IMR-90 (cell line): ENCODE data around the gene CAMTA1. TPM values are rescaled to one million over a fixed set of nuclear protein-coding genes. Genes with fewer than 3 reads are reported as not detected.

Source experiments
- ATAC-seq: fragments of 200-7000 bp; cut with Tn5 transposase; 2 replicates; pipeline ENCODE4 v1.9.1; 2020; ENCODE audit warnings: low read depth, mild to moderate bottlenecking, moderate library complexity
- BruUV-seq: library from RNA; stranded (reverse); fragments of 400-500 nt; replicated peaks from 2 replicates; lab custom pipeline; 2021; lab: Mats Ljungman, UMichigan
- CTCF ChIA-PET: fragments of 300-600 bp; formaldehyde crosslinking; extraction: SDS; loops from one replicate; lab custom pipeline; 2021; ENCODE audit warnings: antibody characterized with exemption; lab: Yijun Ruan, JAX
- POLR2A ChIA-PET: fragments of 300-600 bp; sonication (Branson Sonifier 250); formaldehyde crosslinking; loops from one replicate; lab custom pipeline; 2022; ENCODE audit warnings: antibody characterized with exemption; ENCODE audit not compliant: unreplicated experiment; lab: Charles Lee
- DNase-seq: peaks from one replicate; pipeline ENCODE4 v3.0.0; 2013
- H2AFZ ChIP-seq: replicated peaks from 2 replicates; pipeline ENCODE3; 2013; ENCODE audit warnings: low read length, mild to moderate bottlenecking; ENCODE audit not compliant: poor library complexity
- H2AK5ac ChIP-seq: 2 replicates; pipeline ENCODE4 v1.6.1; 2013; ENCODE audit warnings: low read depth, low read length, inconsistent platforms
- H2AK9ac ChIP-seq: replicated peaks from 2 replicates; pipeline ENCODE3; 2013; ENCODE audit warnings: mild to moderate bottlenecking, low read depth, low read length, moderate library complexity; ENCODE audit not compliant: poor library complexity
- H2BK120ac ChIP-seq: 2 replicates; pipeline ENCODE4 v1.6.1; 2013; ENCODE audit warnings: low read depth, low read length, inconsistent platforms
- H2BK15ac ChIP-seq: 3 replicates; pipeline ENCODE4 v1.6.1; 2013; ENCODE audit warnings: low read depth, low read length, inconsistent platforms
- H2BK20ac ChIP-seq: 2 replicates; pipeline ENCODE4 v1.6.1; 2013; ENCODE audit warnings: low read depth, mild to moderate bottlenecking, inconsistent platforms, low read length, moderate library complexity
- H2BK5ac ChIP-seq: 2 replicates; pipeline ENCODE4 v1.6.1; 2013; ENCODE audit warnings: mild to moderate bottlenecking, low read depth, low read length, inconsistent platforms; ENCODE audit not compliant: poor library complexity, severe bottlenecking
- H3K14ac ChIP-seq: replicated peaks from 2 replicates; pipeline ENCODE4 v1.6.1; 2013; ENCODE audit warnings: low read depth, low read length, inconsistent platforms
- H3K18ac ChIP-seq: 2 replicates; pipeline ENCODE4 v1.6.1; 2013; ENCODE audit warnings: low read depth, low read length, control low read depth
- H3K23ac ChIP-seq: 2 replicates; pipeline ENCODE4 v1.6.1; 2013; ENCODE audit warnings: low read depth, low read length, inconsistent platforms
- H3K27ac ChIP-seq: 2 replicates; pipeline ENCODE4 v1.5.1; 2013; ENCODE audit warnings: mild to moderate bottlenecking, control low read depth, low read length; ENCODE audit not compliant: insufficient read depth
- H3K27me3 ChIP-seq: 2 replicates; pipeline ENCODE4 v1.6.1; 2013; ENCODE audit warnings: low read length; ENCODE audit not compliant: control insufficient read depth, insufficient read depth
- H3K36me3 ChIP-seq: 2 replicates; pipeline ENCODE4 v1.6.1; 2013; ENCODE audit warnings: low read length, mixed read lengths; ENCODE audit not compliant: control insufficient read depth, insufficient read depth
- H3K4ac ChIP-seq: 2 replicates; pipeline ENCODE4 v1.6.1; 2013; ENCODE audit warnings: low read depth, low read length, inconsistent platforms
- H3K4me1 ChIP-seq: 2 replicates; pipeline ENCODE4 v1.6.1; 2013; ENCODE audit warnings: low read length, mixed read lengths; ENCODE audit not compliant: control insufficient read depth, insufficient read depth
- H3K4me2 ChIP-seq: 2 replicates; pipeline ENCODE4 v1.6.1; 2013; ENCODE audit warnings: low read depth, mild to moderate bottlenecking, control low read depth, low read length, moderate library complexity
- H3K4me3 ChIP-seq: 2 replicates; pipeline ENCODE4 v1.5.1; 2013; ENCODE audit warnings: low read depth, mild to moderate bottlenecking, control low read depth, low read length, moderate library complexity; ENCODE audit not compliant: insufficient read depth
- H3K56ac ChIP-seq: 2 replicates; pipeline ENCODE4 v1.6.1; 2013; ENCODE audit warnings: low read length, inconsistent platforms; ENCODE audit not compliant: insufficient read depth; ENCODE audit errors: extremely low read depth
- H3K79me1 ChIP-seq, 2 experiments: 2 replicates each; pipeline ENCODE4 v1.6.1; 2013; ENCODE audit warnings: low read length in 2 of 2, inconsistent platforms in 1 of 2, low read depth in 1 of 2
- H3K9ac ChIP-seq: 2 replicates; pipeline ENCODE4 v1.6.1; 2013; ENCODE audit warnings: low read depth, low read length, control low read depth
- H3K9me1 ChIP-seq: 2 replicates; pipeline ENCODE4 v1.6.1; 2013; ENCODE audit warnings: low read length, inconsistent platforms; ENCODE audit not compliant: insufficient read depth
- H3K9me3 ChIP-seq: 2 replicates; pipeline ENCODE4 v1.6.1; 2013; ENCODE audit warnings: low read length; ENCODE audit not compliant: control insufficient read depth, insufficient read depth
- H4K20me1 ChIP-seq: 2 replicates; pipeline ENCODE4 v1.6.1; 2013; ENCODE audit warnings: low read length, inconsistent platforms; ENCODE audit not compliant: insufficient read depth
- H4K5ac ChIP-seq: 2 replicates; pipeline ENCODE4 v1.6.1; 2013; ENCODE audit warnings: mild to moderate bottlenecking, low read depth, low read length, control low read depth
- H4K8ac ChIP-seq, 2 experiments: 2 replicates each; pipeline ENCODE4 v1.6.1; 2013; ENCODE audit warnings: low read depth in 2 of 2, low read length in 2 of 2, control low read depth in 1 of 2, inconsistent platforms in 1 of 2
- H4K91ac ChIP-seq: 2 replicates; pipeline ENCODE4 v1.6.1; 2013; ENCODE audit warnings: low read depth, low read length, inconsistent platforms; ENCODE audit not compliant: insufficient read depth
- BHLHE40 ChIP-seq: fragments of 150-350 bp; IDR thresholded peaks from 2 replicates; pipeline ENCODE4 v1.6.1; 2016; ENCODE audit warnings: mild to moderate bottlenecking, low read depth, low read length
- CTCF ChIP-seq: conservative IDR thresholded peaks from 2 replicates; pipeline ENCODE4 v1.5.1; 2012; ENCODE audit warnings: mild to moderate bottlenecking, low read depth, low read length, improper control_type of control experiment
- MAZ ChIP-seq: IDR thresholded peaks from 2 replicates; pipeline ENCODE4 v1.6.1; 2012; ENCODE audit warnings: low read depth, mild to moderate bottlenecking, low read length, improper control_type of control experiment, moderate library complexity, borderline replicate concordance
- POLR2A ChIP-seq: IDR thresholded peaks from 2 replicates; pipeline ENCODE4 v1.6.1; 2012; ENCODE audit warnings: mild to moderate bottlenecking, low read depth, low read length
- RCOR1 ChIP-seq: IDR thresholded peaks from 2 replicates; pipeline ENCODE4 v1.6.1; 2012; ENCODE audit warnings: mild to moderate bottlenecking, low read length, improper control_type of control experiment; ENCODE audit not compliant: insufficient replicate concordance
- RFX5 ChIP-seq: IDR thresholded peaks from 2 replicates; pipeline ENCODE4 v1.8.0; 2012; ENCODE audit warnings: low read depth, mild to moderate bottlenecking, low read length, moderate library complexity
- SMC3 ChIP-seq: fragments of 150-350 bp; IDR thresholded peaks from 2 replicates; pipeline ENCODE4 v1.6.1; 2016; ENCODE audit warnings: low read depth, mild to moderate bottlenecking, antibody characterized with exemption, low read length, moderate library complexity
- USF2 ChIP-seq: fragments of 150-350 bp; IDR thresholded peaks from 2 replicates; pipeline ENCODE4 v1.6.1; 2017; ENCODE audit warnings: mild to moderate bottlenecking, antibody characterized with exemption, low read length, low read depth
- WGBS, 2 experiments: methylation state at CpG; one replicate each; pipeline versions ENCODE4 v1.1.5 to v1.1.7; 2013; ENCODE audit warnings: missing lambda C conversion rate in 2 of 2; ENCODE audit not compliant: insufficient read length in 1 of 2; ENCODE audit errors: extremely low coverage in 2 of 2; 5-methylcytosine and 5-hydroxymethylcytosine counted together
- dilution Hi-C: fragments of 300-500 bp; cut with HindIII; formaldehyde crosslinking; loops from one replicate; pipeline ENCODE4 v1.14.3; 2018; ENCODE audit warnings: low sequenced_read_pairs; ENCODE audit not compliant: unreplicated experiment
- in situ Hi-C: fragments of 300-500 bp; cut with MboI; formaldehyde crosslinking; loops from 3 replicates; pipeline ENCODE4 v1.14.3; 2019; ENCODE audit warnings: low sequenced_read_pairs, inconsistent platforms, mixed read lengths
- intact Hi-C: fragments of 100-400 bp; cut with micrococcal nuclease; formaldehyde crosslinking; loops from 2 replicates; pipeline ENCODE4 v1.10.0; 2022
- polyA plus RNA-seq, 3 experiments: library from polyadenylated mRNA; depleted of rRNA; stranded (reverse); fragments of >200 nt; gene quantifications; 2 replicates each; pipeline ENCODE4 v1.2.3, GENCODE V29; 2012; ENCODE audit warnings: low replicate concordance in 1 of 3
- total RNA-seq: library from RNA; depleted of rRNA; stranded (reverse); fragments of >200 nt; gene quantifications from 2 replicates; pipeline ENCODE4 v1.2.3, GENCODE V29; 2012
- TF ChIP-seq, protein P1 (sequence below): fragments of 150-350 bp; IDR thresholded peaks from 2 replicates; pipeline ENCODE4 v1.6.1; 2016; ENCODE audit warnings: low read depth, mild to moderate bottlenecking, low read length, moderate library complexity, borderline replicate concordance

CAMTA1 gene
- total and polyA plus RNA-seq, 2 of the 4 experiments (the other 2 are of a cell fraction): 35.5 to 74.3 TPM

DNA sequence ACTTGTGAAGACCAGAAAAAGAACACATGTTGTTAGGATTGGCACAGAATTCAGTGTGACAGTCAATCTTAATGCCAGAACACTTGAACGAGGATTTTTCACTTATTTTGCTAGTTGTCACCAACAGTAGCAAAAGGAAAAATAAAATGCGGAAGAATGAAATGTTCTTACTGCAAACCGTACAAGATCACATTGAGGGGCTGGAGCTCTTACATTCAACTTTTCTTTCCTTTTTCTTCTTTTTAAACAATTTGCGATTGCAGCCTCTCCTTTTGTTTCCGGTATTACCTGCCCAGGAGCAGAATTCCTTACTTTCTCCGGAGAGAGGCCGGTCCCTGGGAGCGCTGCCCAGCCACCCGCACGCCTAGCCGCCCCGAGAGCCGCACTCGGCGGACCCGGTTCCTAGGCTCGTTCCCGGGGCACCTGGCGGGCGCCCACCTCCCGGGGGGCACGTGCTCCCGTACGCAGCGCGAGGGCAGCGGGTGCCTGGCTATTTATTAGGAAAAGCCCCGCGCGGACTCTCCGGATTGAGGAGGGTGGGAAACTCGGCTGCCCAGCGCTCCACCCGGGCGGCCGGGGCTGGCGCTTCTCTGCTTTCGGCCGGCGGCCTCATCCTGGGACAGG is 1.2 kb upstream of the CAMTA1 start (continued):
- peak; percentile 74; the same call in 1 of the 2 replicates for TF ChIP-seq POLR2A

GRCh38 chr1:6784560-6785317 is 515 bp upstream of the CAMTA1 start:
- peak overlapping the region; percentile 71 for H3K4me3 ChIP-seq
- peaks cover 30% of the 10 kb centered on the region; the same call in 1 of the 2 replicates for H4K20me1 ChIP-seq
- no peak overlapping the region for H2BK120ac ChIP-seq
- dilution Hi-C loops: no loop called here
- no peak overlapping the region for H2BK20ac ChIP-seq
- no peak overlapping the region for H3K23ac ChIP-seq
- H2BK5ac ChIP-seq: peak overlapping the region; percentile 30
- H3K9ac ChIP-seq: no peak overlapping the region
- peaks cover 3% of the 10 kb centered on the region for H3K4me1 ChIP-seq
- peaks cover 11% of the 10 kb centered on the region for H3K9me1 ChIP-seq
- BruUV-seq: no TSS peak
- POLR2A ChIA-PET: interaction anchor here (0.5 to 1.0 kb wide), 2 partner anchors 24 to 41 kb away, joined by 3 read pairs; no protein-coding TSS in a partner anchor
- no peak overlapping the region for H2AK5ac ChIP-seq
- peak; percentile 82 for ATAC-seq
- CTCF ChIA-PET: interaction anchor here (1.0 to 1.5 kb wide), 3 partner anchors 16 to 65 kb away, joined by 3 to 5 read pairs (median 3); no protein-coding TSS in a partner anchor
- no peak overlapping the region for H4K5ac ChIP-seq
- H3K14ac ChIP-seq: no peak overlapping the region
- in situ Hi-C loops: no loop called here
- no peak overlapping the region for H3K4ac ChIP-seq
- H3K79me1 ChIP-seq: peaks cover 29 to 40% of the 10 kb centered on the region in 2 experiments
- H3K36me3 ChIP-seq: no peaks in the 10 kb centered on the region; the same call in 1 of the 2 replicates
- H2BK15ac ChIP-seq: no peak overlapping the region
- H3K9me3 ChIP-seq: no peaks in the 10 kb centered on the region
- H2AK9ac ChIP-seq: peak overlapping the region; percentile 82
- H3K4me2 ChIP-seq: no peak overlapping the region
- H4K8ac ChIP-seq: no peak overlapping the region
- H2AFZ ChIP-seq: peak overlapping the region; percentile 97
- H3K56ac ChIP-seq: peak overlapping the region; percentile 29; the same call in 1 of the 2 replicates
- no peak overlapping the region for H3K18ac ChIP-seq
- DNase-seq: peak; percentile 100
- H3K27me3 ChIP-seq: no peaks in the 10 kb centered on the region
- H3K27ac ChIP-seq: peak overlapping the region; percentile 31; the same call in 1 of the 2 replicates
- intact Hi-C loops: loop anchor here (1.0 kb wide), 1 partner anchor 64 kb away; no protein-coding TSS in a partner anchor
- no peak overlapping the region for H4K91ac ChIP-seq
- WGBS, 2 experiments: 1% methylated on average over 35 of the region's 79 CpGs; no CpG with 5 or more reads in 1 of the 2 experiments
- TF ChIP-seq RCOR1 (no peak), RFX5 (0 out of 2 replicates have a peak, but pooled peaks have one; percentile 14), USF2 (peak; percentile 97), POLR2A (peak; percentile 69), MAZ (peak; percentile 71; the same call in 1 of the 2 replicates), SMC3 (no peak), CTCF (no peak), BHLHE40 (peak; percentile 74)
- TF ChIP-seq, protein P1, sequence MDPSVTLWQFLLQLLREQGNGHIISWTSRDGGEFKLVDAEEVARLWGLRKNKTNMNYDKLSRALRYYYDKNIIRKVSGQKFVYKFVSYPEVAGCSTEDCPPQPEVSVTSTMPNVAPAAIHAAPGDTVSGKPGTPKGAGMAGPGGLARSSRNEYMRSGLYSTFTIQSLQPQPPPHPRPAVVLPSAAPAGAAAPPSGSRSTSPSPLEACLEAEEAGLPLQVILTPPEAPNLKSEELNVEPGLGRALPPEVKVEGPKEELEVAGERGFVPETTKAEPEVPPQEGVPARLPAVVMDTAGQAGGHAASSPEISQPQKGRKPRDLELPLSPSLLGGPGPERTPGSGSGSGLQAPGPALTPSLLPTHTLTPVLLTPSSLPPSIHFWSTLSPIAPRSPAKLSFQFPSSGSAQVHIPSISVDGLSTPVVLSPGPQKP: no peak
